Esophagus muscularis mucosa (tissue), 4 donors: ENCODE results near the gene CD99.

Source experiments
- EP300 ChIP-seq: sonication (generic); formaldehyde crosslinking; IDR thresholded peaks from one replicate; pipeline ENCODE4 v1.6.1; 2017; ENCODE audit warnings: antibody characterized with exemption
- POLR2A ChIP-seq: fragments of 450-650 bp; IDR thresholded peaks from one replicate; pipeline ENCODE4 v1.6.1; 2017; ENCODE audit warnings: antibody characterized with exemption, moderate library complexity, mild to moderate bottlenecking, low read depth
- TF ChIP-seq, protein P1 (sequence below), 3 experiments: fragments of 200-600 bp in 2 of 3; fragments of 450-650 bp in 1 of 3; sonication (generic) in 2 of 3; IDR thresholded peaks; one replicate each; pipeline ENCODE4 v1.5.1; 2017 to 2019; ENCODE audit warnings: antibody characterized with exemption in 3 of 3, mild to moderate bottlenecking in 2 of 3, moderate library complexity in 1 of 3

DNA sequence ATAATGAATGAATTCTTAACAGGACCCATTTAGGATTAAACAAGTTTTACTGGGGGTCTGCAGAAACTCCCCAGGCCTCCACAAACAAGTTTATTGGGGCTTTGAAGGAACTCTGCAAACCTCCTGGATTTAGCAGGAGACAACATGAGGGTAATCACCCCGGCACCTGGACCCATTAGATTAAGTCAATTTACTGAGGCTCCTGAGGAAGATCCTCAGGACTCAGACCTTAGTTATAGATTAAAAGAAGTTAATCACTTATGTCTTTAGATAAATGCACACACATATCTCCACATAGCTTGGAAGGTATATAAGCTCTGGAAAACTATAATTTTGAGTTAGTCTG is 90.1 kb downstream of the CD99 start:
- TF ChIP-seq, protein P1, sequence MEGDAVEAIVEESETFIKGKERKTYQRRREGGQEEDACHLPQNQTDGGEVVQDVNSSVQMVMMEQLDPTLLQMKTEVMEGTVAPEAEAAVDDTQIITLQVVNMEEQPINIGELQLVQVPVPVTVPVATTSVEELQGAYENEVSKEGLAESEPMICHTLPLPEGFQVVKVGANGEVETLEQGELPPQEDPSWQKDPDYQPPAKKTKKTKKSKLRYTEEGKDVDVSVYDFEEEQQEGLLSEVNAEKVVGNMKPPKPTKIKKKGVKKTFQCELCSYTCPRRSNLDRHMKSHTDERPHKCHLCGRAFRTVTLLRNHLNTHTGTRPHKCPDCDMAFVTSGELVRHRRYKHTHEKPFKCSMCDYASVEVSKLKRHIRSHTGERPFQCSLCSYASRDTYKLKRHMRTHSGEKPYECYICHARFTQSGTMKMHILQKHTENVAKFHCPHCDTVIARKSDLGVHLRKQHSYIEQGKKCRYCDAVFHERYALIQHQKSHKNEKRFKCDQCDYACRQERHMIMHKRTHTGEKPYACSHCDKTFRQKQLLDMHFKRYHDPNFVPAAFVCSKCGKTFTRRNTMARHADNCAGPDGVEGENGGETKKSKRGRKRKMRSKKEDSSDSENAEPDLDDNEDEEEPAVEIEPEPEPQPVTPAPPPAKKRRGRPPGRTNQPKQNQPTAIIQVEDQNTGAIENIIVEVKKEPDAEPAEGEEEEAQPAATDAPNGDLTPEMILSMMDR (IDR thresholded peaks at IDR 0.05): no peak
- no peak for TF ChIP-seq POLR2A
- TF ChIP-seq EP300: no peak
